ENCODE results near the gene GP1BB. TPM values are rescaled to one million over a fixed set of nuclear protein-coding genes. Genes with fewer than 3 reads are reported as not detected.

The GP1BB gene
- total RNA-seq, 1 donor from 2014 or later = 2.4 TPM

- H3K9me3 Mint-ChIP-seq = no peaks in the 10 kb centered on the region
- H3K4me3 Mint-ChIP-seq = peak overlapping the region; percentile 83
- peaks cover 44% of the 10 kb centered on the region for H3K27me3 Mint-ChIP-seq
- no peak overlapping the region for H3K27ac Mint-ChIP-seq
- DNase-seq (ENCODE audit: extremely low spot score, unreplicated experiment) = no peak
- TF ChIP-seq, protein P1, sequence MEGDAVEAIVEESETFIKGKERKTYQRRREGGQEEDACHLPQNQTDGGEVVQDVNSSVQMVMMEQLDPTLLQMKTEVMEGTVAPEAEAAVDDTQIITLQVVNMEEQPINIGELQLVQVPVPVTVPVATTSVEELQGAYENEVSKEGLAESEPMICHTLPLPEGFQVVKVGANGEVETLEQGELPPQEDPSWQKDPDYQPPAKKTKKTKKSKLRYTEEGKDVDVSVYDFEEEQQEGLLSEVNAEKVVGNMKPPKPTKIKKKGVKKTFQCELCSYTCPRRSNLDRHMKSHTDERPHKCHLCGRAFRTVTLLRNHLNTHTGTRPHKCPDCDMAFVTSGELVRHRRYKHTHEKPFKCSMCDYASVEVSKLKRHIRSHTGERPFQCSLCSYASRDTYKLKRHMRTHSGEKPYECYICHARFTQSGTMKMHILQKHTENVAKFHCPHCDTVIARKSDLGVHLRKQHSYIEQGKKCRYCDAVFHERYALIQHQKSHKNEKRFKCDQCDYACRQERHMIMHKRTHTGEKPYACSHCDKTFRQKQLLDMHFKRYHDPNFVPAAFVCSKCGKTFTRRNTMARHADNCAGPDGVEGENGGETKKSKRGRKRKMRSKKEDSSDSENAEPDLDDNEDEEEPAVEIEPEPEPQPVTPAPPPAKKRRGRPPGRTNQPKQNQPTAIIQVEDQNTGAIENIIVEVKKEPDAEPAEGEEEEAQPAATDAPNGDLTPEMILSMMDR (conservative IDR thresholded peaks at IDR 0.05) = no peak
- peaks cover 17% of the 10 kb centered on the region for H3K36me3 Mint-ChIP-seq
- no peaks in the 10 kb centered on the region for H3K4me1 Mint-ChIP-seq (ENCODE audit: unreplicated experiment)
Measured at GRCh38 chr22:19719050-19719482, 4.3 kb upstream of the GP1BB start.

GRCh38 chr22:19719488-19720021, 3.8 kb upstream of the GP1BB start:
- no peak for DNase-seq (ENCODE audit: extremely low spot score, unreplicated experiment)
- Mint-ChIP-seq H3K4me1 (ENCODE audit: unreplicated experiment) (no peaks in the 10 kb centered on the region), H3K27ac (no peak overlapping the region), H3K36me3 (peaks cover 17% of the 10 kb centered on the region), H3K27me3 (peaks cover 46% of the 10 kb centered on the region), H3K4me3 (peak overlapping the region; percentile 83), H3K9me3 (no peaks in the 10 kb centered on the region)
- TF ChIP-seq, protein P1 (conservative IDR thresholded peaks at IDR 0.05) = no peak

DNA sequence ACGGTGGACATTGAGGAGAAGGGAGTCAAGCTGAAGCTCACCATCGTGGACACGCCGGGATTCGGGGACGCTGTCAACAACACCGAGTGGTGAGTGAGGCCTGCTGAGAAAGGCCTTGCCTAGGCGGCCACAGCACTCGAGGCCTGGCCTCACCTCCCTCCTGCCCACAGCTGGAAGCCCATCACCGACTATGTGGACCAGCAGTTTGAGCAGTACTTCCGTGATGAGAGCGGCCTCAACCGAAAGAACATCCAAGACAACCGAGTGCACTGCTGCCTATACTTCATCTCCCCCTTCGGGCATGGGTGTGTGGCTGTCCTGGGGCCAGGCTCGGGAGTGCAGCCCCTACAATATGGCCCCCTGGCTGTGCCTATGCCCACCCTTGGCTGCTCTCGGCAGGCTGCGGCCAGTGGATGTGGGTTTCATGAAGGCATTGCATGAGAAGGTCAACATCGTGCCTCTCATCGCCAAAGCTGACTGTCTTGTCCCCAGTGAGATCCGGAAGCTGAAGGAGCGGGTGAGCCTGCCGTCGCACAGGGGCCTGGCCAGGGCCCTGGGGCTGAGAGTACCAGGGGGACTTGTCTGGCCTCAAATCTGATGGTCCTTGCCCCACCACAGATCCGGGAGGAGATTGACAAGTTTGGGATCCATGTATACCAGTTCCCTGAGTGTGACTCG, 3.0 kb upstream of the GP1BB start:
- Mint-ChIP-seq H3K4me1 (ENCODE audit: unreplicated experiment) (no peaks in the 10 kb centered on the region), H3K27ac (no peak overlapping the region), H3K9me3 (no peaks in the 10 kb centered on the region), H3K27me3 (peaks cover 54% of the 10 kb centered on the region), H3K36me3 (peaks cover 17% of the 10 kb centered on the region), H3K4me3 (peak overlapping the region; percentile 73)
- DNase-seq (ENCODE audit: extremely low spot score, unreplicated experiment) = no peak
- TF ChIP-seq, protein P1 (conservative IDR thresholded peaks at IDR 0.05) = no peak

DNA sequence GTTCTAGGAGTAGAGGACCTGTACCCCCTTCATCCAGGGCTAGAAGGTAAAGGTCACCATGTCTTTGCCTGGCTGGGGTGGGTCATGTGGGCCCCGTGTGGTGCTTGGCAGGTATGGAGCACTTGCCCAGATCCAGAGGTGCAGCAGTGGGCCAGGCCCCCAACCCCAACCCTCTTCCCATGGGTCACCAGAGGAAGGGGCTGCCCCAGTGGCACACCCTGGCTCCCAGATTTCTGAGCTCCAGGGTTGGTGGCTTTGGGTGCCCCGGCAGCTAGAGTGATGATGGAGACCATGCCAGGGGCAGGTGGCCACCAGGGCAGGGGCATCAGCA, 2.4 kb upstream of the GP1BB start:
- Mint-ChIP-seq H3K4me1 (ENCODE audit: unreplicated experiment) (no peaks in the 10 kb centered on the region), H3K27me3 (peaks cover 60% of the 10 kb centered on the region), H3K27ac (no peak overlapping the region), H3K4me3 (peak overlapping the region; percentile 73), H3K9me3 (no peaks in the 10 kb centered on the region), H3K36me3 (peaks cover 17% of the 10 kb centered on the region)
- no peak for DNase-seq (ENCODE audit: extremely low spot score, unreplicated experiment)
- TF ChIP-seq, protein P1 (conservative IDR thresholded peaks at IDR 0.05) = no peak

DNA sequence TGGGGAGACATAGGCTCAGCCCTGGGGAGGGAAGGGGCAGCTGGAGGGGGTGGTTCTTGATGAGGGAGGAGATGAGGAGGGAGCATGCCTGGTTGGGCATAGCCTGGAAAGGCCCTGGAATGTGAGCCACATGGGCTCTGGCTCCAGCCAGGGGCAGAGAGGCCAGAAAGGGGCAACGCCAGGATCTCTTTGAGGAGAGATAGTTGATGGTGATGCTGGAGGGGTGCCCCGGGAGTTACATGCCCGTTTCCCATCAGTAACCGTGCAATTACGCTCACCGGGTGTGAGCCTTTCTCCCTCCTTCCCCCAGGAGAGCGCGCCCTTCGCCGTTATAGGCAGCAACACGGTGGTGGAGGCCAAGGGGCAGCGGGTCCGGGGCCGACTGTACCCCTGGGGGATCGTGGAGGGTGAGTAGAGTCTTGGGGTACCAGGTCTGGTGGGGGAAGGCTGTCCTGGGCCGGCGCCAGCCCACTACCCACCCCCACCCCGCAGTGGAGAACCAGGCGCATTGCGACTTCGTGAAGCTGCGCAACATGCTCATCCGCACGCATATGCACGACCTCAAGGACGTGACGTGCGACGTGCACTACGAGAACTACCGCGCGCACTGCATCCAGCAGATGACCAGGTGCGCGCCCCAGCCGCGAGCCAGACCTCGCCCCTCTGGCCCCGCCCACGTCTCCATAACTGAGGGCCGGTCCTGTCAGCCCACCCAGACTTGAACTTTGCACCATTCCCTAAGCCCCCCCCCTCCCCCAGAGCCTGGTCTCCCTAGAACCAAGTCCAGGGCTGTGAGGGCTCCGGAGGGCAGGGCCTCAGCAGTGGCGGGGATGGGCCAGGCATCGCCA, 1.8 kb upstream of the GP1BB start:
- TF ChIP-seq, protein P1 (conservative IDR thresholded peaks at IDR 0.05) = no peak
- DNase-seq (ENCODE audit: extremely low spot score, unreplicated experiment) = no peak
- no peak overlapping the region for H3K27ac Mint-ChIP-seq
- H3K9me3 Mint-ChIP-seq = no peaks in the 10 kb centered on the region
- peaks cover 64% of the 10 kb centered on the region for H3K27me3 Mint-ChIP-seq
- peaks cover 17% of the 10 kb centered on the region for H3K36me3 Mint-ChIP-seq
- H3K4me3 Mint-ChIP-seq = peak overlapping the region; percentile 39
- H3K4me1 Mint-ChIP-seq (ENCODE audit: unreplicated experiment) = no peaks in the 10 kb centered on the region

All from type B pancreatic cell (in vitro differentiated cells).